Tibial nerve (tissue), 4 donors: ENCODE results near the gene ALDH1L1.

Experiments used
- CTCF ChIP-seq, 5 experiments: fragments of 200-600 bp in 3 of 5; fragments of 450-650 bp in 2 of 5; sonication (generic) in 3 of 5; IDR thresholded peaks; one replicate each; pipeline ENCODE4 v1.5.1; 2016 to 2019; ENCODE audit warnings: antibody characterized with exemption in 5 of 5, mild to moderate bottlenecking in 3 of 5, moderate library complexity in 2 of 5
- EP300 ChIP-seq, 2 donors: sonication (generic); formaldehyde crosslinking; IDR thresholded peaks; one replicate each; pipeline ENCODE4 v1.6.1; 2017; ENCODE audit warnings: antibody characterized with exemption in 2 of 2, mild to moderate bottlenecking in 1 of 2
- POLR2A ChIP-seq, 2 donors: fragments of 450-650 bp; IDR thresholded peaks; one replicate each; pipeline ENCODE4 v1.6.1; 2017; ENCODE audit warnings: antibody characterized with exemption in 2 of 2, mild to moderate bottlenecking in 2 of 2, moderate library complexity in 2 of 2

DNA sequence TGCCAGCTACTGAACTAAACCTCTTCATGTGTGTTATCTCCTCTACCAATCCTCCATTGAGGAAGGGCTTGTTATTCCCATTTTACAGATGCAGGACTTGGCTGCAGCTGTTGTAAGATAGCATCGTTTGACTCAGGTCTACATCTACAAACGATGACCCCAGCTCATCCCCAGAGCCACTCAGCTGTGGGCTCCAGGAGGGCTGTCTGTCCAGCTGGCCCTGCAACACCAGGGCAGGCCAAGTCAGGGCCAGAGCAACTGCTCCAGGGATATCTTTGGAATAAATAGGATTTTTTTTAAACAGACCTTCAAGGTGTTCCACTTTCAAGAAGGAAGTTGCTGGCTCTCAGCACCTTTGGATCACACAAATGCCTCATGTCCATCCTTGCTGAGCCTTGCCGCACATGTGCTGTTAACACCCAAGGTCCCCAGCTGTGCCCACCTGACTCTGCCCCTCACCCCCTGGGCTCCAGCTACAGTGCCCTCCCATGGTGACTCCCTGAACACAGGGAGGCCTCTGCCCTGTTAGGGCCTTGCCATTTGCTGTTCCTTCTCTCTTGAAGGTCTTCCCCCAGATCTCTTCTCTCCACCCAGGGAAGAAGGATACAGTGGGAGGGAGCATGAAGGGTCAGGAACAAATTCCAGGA is 31.0 kb downstream of the ALDH1L1 start:
- TF ChIP-seq EP300 (IDR thresholded peaks at IDR 0.05) (no peak), CTCF (IDR thresholded peaks at IDR 0.05) (no peak), POLR2A (IDR thresholded peaks at IDR 0.05) (no peak)
